ENCODE data around the gene UBE2E2.

- TF ChIP-seq CTCF (IDR thresholded peaks at IDR 0.05) (no peak), POLR2A (IDR thresholded peaks at IDR 0.05) (no peak)
Measured at GRCh38 chr3:23450806-23451205, 247.7 kb downstream of the UBE2E2 start.

All from stomach (tissue), 4 donors.